ENCODE data around the gene LTBP1.
"Not testable (repeated sequence)": the region's sequence is repeated elsewhere in the genome, so short reads cannot be mapped to it uniquely, and the experiment has no call there.

The LTBP1 gene

DNA sequence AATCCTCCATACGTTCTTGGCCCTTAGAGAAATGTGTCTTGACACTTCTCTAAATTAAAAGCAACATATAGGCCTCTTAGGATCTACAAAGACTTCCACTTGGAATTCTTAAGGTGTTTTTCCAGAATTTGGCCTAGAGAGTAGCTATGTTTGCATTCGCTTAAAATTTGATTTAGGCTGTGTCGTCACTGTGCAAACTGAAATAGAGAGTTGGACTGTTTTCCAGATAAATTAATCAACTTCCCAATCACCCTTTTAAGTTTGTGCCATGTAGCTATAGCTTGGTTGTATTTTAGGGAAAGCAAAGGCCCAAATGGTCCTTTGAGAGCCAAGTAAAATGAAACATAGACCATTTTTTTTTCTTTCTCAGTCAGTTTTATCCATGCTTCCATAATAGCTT lies 401.1 kb downstream of the LTBP1 start:
- no peak for DNase-seq (ENCODE audit: low read depth in 2 of 2)

DNA sequence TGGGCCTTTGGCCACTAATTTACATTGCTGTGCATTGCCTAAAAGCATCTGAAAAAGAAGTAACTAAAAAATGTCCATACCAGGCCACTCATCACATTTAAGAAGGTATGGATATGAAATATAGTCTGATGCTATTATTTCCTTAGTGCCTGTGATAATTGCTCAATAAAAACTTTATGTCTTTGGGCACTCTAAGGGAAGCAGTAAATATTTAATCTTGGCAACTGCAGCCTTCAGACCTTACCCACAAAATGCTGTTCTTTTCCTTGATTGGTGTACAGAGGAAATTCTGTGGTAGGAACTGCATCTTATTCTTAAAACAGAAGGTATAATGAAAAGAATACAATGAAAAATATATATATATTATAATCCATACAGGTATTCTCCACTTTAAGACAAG lies 403.9 kb downstream of the LTBP1 start:
- no peak for DNase-seq (ENCODE audit: low read depth in 2 of 2)

DNA sequence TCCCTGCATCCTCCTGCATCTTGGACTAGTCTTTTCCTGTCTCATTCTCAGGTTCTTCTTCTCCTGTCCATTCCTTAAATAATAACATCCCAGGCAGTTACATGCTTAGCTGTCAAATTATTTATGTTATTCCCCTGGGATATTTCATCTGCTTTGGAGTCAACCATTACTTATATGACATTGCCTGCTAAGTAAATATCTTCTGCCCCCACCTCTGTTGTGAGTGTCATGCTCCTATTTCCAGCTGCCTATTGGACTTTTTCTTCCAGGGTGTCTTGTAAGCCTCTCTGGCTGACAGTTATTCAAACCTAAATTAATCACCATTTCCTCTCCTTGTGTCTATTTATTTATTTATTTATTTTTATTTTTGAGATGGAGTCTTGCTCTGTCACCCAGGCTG lies 405.0 kb downstream of the LTBP1 start:
- DNase-seq (ENCODE audit: low read depth in 2 of 2) = no peak

DNA sequence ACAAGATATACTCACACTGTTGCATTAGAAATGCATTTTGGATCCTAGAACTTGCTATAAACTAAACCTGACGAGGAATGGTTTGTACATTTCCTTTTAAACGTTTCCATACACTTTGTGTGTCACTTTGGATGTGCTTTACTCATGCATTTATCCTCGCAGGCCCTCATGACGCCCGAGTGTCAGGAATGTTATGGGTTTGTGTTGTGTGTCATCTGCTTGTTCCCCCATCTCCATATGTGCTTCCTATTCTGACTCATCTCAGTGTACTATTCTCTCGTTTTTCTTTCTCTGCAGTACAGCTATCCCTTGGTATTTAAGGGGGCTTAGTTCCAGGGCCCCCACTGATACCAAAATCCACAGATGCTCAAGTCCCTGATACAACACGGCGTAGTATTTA lies 408.2 kb downstream of the LTBP1 start:
- no peak for DNase-seq (ENCODE audit: low read depth in 2 of 2)

DNA sequence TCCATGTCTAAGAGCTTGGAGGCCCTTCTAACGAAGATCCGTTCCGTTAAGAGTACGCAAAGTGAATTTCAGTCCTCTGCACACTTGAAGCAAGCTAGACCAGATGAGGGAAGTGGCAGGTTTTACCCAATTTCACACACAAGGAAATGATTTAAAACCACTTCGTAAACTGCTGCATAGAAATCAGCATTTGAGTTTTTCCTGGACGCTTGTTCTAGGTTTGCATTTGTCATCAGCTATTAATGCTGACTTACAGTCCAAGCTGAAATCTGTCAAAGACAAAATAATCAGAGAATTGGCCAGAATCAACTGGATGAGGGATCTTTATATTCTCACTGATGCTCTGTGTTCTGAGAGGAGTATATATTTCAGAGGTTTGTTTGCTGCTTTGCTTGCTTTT lies 412.1 kb downstream of the LTBP1 start:
- no peak for DNase-seq (ENCODE audit: low read depth in 2 of 2)

DNA sequence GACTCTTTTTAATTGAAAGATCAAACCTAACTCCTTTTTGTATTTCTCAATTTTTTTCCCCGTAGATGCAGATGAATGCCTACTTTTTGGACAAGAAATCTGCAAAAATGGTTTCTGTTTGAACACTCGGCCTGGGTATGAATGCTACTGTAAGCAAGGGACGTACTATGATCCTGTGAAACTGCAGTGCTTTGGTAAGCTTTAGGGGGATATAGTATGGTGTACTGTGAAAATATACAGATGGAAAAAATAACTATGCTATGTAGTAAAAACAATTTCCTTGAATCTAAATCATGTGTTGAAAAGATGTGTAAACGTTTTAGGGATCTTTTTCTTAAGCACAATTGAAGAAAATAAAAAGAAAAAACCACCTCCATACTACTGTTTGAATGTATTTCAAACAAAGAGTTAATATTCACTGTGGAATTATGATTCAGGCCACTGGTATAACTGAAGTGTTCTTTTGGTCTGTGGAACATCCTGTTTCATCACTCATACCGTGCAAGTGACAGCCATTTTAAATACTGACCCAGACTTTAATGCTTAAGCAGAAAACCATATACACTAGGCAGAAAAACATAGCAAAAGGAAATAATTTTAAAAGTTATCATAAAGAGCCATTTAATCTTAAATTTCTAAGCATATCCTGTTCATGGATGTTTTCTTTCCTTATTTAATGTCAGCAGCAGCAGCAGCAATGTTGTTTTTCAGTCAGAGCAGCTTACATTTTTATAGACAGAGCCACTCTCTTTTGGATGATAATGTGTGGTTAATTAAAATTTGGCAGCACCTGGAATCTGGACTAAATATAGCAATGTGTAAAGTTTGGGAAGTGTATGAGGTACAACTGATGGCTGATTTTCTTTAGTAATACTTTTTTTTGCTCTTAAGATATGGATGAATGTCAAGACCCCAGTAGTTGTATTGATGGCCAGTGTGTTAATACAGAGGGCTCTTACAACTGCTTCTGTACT lies 416.9 kb downstream of the LTBP1 start:
- DNase-seq (ENCODE audit: low read depth in 2 of 2) = no peak

DNA sequence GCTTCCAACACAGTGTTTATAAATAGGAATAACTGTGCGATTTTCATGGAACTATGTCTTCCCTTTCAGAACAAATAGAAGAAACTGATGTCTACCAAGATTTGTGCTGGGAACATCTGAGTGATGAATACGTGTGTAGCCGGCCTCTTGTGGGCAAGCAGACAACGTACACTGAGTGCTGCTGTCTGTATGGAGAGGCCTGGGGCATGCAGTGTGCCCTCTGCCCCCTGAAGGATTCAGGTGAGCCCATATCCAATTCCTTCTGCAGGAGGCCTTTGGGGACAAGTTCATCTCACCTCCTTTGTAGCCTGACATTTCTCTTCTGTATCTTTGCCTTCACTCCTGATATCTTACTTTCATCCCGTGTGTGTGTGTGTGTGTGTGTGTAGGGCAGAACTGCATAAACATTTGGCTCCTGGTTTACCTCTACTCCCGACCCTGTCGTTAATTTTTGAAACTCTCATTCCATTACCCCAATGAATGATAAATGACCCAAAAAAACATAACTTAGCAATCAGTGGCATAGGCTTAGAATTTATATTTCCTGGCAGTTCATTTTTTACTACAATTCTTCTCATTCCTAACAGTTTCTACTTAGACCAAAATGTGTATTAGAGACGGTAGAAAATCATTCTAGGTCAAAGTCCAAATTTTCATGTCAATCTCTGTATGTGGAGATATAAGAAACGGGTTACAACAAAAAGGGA lies 418.7 kb downstream of the LTBP1 start:
- DNase-seq (ENCODE audit: low read depth in 2 of 2) = no peak

DNA sequence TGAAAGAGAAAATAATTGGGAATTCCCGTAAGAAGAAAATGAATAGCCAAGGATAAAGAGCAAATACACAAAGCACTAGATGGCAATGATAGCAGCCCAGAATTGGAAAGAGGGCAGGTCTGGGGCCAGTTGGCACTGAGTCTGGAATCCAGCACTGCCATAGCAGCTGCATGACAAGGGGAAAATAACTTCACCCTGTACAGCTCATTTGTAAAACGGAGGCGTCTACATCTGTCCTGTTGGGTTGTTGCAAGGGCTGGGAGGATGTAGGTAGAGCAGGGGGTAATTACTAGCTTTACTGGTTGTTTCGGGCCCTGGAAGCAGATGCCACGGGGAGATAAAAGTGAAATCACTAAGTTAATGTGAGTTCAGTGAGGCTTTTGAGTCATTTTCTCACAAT lies 419.7 kb downstream of the LTBP1 start:
- no peak for DNase-seq (ENCODE audit: low read depth in 2 of 2)

DNA sequence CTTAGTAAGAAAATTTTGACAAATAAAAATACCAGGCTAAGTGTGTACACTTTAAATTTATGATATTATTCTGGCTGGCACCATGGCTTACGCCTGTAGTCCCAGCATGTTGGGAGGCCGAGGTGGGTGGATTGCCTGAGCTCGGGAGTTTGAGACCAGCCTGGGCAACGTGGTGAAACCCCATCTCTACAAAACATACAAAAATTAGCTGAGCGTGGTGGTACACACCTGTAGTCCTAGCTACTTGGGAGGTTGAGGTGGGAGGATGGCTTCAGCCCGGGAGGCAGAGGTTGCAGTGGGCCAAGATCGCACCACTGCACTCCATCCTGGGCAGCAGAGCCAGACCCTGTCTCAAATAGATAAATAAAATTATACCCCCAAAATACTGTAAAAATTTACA lies 421.8 kb downstream of the LTBP1 start:
- DNase-seq (ENCODE audit: low read depth in 2 of 2) = not testable (repeated sequence)

DNA sequence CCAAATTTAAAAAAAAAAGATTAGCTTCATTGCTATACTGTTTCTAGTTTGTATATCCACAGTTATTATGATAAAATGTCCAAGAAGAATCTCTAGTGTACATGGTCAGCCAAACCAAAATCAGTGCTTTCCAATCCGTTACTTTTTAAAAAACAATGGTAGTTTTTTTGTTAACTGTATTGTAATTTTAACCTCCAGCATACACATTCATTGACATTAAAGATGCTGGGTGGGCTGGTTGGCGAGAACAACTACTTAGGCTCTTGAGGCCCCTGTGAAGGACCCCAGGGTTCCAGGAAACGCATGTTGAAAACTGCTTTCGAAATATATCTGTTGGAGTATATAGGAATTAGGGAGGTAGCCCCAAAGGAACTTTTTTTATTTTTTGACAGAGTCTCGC lies 422.4 kb downstream of the LTBP1 start:
- no peak for DNase-seq (ENCODE audit: low read depth in 2 of 2)

DNA sequence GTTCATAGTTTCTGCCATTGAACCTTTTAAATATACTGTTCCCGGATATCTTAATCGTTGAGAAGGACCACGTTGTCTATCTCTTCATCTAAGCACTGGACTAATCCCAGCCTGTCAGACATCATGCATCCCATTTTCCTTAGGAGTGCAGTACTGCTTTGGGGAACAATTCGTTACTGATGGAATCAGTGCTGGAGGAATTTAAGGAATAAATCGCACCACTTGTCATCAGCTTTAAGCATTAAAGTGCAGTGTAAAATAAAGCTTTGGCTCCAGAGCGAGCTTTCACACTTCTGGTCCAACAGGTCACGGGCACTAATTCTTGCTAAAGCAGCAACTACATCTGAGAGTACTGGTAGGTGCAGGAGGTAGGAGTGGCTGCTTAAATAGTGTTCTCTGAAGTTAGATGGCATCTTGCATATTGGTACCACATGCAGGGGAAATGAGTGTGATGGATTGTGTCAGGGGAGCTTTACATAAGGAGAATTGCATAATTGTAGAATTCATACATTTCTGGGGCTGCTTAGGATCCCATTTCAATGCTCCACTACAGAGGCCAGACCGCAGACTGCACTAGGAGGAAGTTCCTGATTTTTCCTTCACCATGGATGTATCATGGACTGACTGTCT lies 424.0 kb downstream of the LTBP1 start:
- no peak for DNase-seq (ENCODE audit: low read depth in 2 of 2)

DNA sequence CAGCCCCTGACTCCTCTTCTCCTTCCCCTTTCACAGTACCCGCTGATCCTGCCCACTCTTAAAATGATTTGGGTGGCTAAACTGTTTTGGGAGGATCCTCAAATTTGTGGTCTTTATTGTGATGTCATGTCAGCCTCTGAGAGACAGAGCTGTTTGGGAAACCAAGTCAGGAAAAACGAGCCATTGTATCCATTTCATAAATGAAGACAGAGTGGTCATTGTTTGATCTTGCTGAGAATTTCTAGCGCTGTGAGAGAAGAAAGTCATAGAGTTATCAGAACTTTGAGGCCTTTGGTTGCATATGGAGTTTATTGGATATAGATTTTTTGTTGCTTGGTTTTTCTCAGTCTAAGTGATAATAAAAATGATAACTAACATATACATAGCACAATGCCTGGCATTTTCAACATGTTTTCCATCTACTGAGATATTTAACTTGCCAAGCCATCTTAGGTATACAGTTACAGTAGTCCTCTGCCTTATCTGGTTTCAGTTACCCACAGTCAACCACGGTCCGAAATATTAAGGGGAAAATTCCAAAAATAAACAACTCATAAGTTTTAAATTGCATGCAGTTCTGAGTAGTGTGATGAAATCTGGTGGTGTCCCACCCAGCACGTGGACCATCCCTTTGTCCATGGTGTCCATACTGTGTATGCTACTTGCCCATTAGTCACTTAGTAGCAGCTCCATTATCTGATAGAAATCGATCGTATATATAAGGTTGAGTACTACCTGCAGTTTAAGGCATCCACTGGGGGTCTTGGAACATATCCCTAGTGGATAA lies 424.7 kb downstream of the LTBP1 start:
- DNase-seq (ENCODE audit: low read depth in 2 of 2) = no peak

DNA sequence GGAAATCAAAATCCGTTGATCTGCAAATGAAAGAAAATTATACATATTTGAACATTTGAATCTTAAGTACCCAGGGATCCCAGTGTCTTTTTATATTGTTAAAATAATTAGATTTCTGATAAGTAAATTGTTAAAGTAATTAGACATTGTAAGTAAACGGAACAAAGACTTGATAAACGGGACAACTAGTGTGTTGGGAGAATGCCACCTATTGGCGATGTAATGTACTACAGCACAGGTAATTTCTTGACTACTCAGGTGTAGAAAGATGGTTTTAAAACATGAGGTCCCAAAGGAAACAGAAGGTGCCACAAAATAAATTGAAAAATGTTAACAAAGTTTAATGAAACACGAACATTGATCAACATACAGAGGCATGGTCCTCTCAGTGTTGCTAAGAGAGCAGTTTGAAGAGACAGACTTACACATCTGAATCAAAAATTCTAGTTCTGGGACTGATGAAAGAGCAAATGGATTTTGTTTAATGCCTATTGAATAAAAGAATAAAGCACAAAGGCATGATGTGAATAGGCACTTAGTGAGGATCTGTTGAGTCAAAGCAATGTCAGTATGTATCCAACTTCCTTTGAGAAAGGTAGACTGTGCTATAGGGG lies 426.3 kb downstream of the LTBP1 start:
- DNase-seq (ENCODE audit: low read depth in 2 of 2) = no peak

DNA sequence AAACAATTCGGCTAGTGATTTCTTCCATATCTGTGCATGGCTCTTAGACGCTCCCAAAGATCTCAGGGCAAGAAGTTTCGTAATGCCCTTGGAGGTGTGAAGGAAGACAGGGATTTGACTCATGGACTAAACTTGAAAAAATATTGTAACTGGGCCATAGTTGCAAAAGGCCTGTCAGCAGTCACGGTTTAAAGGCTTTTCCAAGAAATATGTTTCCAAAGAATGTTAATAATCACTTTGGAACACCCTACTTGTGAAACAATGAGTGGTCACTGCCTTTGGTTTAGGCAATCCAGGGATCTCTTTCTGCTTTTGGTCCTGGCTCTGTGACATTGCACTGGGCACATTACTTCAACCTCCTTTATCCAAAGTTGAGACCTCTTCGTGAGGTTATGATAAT lies 427.2 kb downstream of the LTBP1 start:
- no peak for DNase-seq (ENCODE audit: low read depth in 2 of 2)

DNA sequence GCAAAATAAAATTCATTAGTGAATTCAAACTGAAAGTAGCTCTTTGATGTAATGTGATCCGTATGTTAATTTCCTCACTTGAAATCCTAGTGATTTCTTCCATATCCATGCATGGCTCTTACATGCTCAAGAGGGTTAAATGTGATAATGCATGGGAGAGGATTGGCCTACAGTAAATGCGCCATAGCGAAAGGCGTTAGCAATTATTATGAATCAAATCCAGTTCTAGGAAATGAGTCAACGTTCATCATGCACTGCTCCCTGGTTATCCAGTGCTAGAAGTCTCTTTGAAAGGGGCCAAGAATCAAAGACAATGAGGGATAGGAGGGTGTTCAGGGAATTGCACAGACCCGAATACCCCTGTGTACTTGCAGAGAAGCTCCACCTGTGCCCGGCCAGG lies 428.3 kb downstream of the LTBP1 start:
- DNase-seq (ENCODE audit: low read depth in 2 of 2) = no peak

DNA sequence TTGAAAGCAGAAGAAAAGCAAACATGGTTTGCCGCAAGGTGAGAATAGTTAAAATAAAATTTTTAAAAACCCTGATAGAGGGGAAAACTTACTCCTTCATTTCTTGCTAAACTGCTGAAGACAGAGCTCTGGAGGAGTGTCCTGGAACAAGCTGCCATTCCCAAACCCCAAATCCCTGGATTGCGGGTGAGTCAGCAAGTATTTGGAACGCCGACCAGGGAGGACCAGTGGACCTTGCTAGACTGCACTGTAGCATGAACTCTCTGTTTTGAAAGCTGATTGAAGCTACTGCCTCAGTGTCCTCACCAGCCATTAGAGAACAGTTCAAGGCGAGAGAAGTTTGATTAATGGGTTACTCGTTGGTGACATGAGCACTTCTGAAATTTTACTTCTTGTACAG lies 430.3 kb downstream of the LTBP1 start:
- DNase-seq (ENCODE audit: low read depth in 2 of 2) = no peak

DNA sequence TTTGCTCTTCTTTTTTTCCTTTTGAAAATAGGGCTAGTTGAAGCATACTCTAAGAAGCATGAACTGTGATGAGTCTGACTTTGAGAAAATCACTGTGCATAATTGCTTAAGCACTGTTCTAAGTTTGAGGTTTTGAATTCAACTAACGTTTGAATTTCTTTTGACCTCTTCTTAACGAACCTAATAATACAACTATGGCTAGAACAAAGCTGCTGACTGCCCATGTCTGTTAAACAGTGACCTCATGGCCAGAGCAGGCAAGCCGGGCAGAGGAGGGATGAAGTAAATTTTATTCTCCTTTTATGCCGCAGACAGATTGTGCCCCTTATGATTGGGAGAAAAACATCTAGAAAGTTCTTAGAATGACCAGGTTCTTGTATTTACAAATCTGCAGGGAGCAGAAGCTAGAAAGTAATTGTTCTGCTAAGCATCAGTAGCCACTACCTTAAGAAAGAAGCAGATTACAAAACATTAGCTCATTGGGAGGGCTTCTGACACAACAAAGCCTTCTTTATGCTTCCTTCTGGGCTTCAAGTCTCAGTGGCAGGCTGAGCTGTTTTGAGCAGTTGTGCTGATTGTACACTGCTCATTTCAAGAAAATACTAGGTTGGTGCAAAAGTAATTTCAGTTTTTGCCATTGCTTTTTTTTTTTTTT lies 431.9 kb downstream of the LTBP1 start:
- DNase-seq (ENCODE audit: low read depth in 2 of 2) = no peak

DNA sequence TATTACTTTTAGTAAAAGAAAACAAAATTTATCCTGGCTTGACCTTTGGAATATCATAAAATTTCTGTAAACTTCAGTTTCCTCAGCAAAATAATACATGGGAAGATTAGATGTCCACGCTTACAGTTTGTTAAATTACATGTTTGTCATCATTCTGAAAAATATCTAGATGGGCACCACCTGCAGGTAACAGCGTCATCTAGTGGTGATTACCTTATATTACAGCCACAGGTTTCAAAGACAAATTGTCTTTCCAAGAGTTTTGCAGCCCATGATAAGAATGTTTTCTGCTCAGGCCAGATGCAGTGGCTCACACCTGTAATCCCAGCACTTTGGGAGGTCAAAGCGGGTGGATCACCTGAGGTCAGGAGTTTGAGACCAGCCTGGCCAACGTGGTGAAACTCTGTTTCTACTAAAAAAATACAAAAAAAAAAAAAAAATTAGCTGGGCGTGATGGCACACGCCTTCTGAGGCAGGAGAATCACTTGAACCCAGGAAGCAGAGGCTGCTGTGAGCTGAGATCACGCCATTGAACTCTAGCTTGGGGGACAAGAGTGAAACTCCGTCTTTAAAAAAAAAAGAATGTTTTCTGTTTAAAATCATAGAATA lies 433.4 kb downstream of the LTBP1 start:
- DNase-seq (ENCODE audit: low read depth in 2 of 2) = no peak

DNA sequence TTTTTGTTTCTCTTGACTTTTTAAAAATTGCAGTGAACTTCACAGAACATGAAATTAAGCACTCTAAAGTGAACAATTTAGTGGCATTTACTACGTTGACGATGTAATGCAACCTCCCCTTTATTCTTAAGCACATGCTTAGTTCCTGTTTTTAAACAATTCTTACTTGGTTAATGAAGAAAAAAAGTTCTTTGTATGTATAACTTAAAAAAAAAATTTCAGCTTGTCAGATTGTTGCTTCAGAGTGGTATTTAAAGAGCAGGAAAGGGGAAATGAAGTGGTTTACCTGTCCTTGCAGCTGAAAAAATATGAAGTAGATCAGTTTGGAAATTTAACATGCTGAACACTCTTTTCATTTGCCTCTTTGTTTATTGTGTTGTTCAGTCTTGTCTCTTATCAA lies 434.0 kb downstream of the LTBP1 start:
- DNase-seq (ENCODE audit: low read depth in 2 of 2) = no peak

DNA sequence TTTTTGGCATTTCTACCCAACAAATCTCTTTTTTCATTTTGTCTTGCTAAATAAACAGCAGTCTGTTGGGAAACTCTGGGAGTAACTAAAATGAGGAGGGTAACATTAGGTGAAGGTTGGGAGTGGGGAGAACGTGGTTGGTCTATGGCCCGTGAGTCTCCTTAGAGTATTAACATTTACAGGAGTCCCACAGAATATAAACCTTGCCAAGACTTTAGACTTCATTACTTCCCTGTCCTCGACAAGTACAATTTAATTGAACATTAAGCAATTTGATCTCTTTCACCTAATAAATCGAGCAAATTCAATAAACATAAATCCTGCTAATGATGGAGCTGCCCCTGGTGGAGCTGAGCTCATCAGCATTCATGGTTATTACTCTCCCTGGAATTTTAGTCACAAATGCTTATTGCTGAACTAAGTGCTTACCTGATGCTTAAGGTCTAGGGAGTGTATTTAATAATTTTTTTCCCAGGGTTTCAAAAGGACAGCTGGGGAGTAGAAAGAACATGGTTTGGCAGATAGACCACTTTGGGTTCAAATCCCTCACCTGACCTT lies 434.6 kb downstream of the LTBP1 start:
- no peak for DNase-seq (ENCODE audit: low read depth in 2 of 2)
